GM10847 (cell line): ENCODE results near the gene SH3RF2.

Experiments
- POLR2A ChIP-seq: IDR thresholded peaks from 2 replicates; pipeline ENCODE4 v1.6.1; 2011; ENCODE audit not compliant: insufficient read length; ENCODE audit errors: extremely low read depth

SH3RF2 gene

DNA sequence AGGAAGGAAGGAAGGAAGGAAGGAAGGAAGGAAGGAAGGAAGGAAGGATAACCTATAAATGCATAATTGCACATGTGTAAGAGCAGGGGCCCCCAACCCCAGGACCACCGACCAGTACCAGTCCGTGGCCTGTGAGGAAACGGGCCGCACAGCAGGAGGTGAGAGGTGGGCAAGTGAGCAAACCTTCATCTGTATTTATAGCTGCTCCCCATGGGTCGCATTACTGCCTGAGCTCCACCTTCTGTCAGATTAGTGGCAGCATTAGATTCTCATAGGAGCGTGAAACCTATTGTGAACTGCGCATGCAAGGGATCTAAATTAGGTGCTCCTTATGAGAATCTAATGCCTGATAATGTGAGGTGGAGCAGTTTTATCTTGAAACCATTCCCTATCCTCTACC is 66.1 kb downstream of the SH3RF2 start:
- TF ChIP-seq POLR2A, result no peak

DNA sequence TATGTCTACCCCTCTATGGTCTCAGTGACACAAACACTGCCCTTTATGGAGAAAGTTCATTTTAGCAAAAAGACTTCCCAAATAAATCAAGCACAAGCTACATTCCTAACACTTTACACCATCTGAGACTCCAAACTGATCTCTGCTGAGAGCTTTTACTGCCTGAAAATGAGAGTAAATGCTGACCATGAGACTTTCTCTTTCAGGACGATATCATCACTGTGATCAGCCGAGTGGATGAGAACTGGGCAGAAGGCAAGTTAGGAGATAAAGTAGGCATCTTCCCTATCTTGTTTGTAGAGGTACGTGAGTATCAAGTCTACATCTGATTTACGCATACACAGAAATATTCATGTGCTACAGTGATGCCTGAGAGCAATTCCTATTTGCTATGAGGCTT is 67.5 kb downstream of the SH3RF2 start:
- no peak for TF ChIP-seq POLR2A

DNA sequence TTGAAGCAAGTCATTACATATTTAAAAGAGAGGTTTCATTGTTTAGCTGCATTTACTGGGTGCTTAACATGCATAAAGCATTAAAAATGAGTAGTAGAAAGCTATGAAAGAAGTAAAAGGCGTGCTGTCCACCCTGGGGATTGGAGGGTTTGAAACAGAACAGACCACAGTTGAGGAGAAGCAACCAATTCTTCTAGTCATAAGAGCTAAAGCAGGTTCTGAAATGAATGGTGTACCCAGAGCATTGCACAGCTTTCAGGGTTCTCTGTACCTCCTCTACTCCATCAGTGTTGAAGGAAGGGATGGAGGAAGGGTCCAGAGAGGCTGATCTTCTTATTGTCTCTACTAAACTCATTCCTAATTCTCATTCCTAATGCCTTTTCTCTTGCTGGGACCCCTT is 68.9 kb downstream of the SH3RF2 start:
- TF ChIP-seq POLR2A, result no peak

DNA sequence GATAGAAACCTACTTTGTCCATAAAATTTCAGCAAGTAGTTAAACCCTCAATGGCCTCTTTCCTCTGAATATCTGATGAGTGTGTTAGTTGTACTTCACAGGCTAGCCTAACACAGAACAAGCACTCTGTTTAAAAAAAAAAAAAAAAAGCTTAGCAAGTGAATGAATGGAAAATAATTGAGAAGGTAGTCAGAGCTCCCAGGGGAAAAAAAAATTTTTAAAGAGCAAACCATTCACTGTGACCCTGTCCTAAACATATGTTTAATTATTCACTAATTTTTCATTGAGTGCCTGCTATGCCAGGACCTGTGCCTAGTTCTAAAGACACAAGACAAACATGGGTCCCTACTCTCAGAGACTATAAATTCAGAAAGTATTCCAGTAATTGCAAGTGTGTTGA is 69.3 kb downstream of the SH3RF2 start:
- TF ChIP-seq POLR2A, result no peak

DNA sequence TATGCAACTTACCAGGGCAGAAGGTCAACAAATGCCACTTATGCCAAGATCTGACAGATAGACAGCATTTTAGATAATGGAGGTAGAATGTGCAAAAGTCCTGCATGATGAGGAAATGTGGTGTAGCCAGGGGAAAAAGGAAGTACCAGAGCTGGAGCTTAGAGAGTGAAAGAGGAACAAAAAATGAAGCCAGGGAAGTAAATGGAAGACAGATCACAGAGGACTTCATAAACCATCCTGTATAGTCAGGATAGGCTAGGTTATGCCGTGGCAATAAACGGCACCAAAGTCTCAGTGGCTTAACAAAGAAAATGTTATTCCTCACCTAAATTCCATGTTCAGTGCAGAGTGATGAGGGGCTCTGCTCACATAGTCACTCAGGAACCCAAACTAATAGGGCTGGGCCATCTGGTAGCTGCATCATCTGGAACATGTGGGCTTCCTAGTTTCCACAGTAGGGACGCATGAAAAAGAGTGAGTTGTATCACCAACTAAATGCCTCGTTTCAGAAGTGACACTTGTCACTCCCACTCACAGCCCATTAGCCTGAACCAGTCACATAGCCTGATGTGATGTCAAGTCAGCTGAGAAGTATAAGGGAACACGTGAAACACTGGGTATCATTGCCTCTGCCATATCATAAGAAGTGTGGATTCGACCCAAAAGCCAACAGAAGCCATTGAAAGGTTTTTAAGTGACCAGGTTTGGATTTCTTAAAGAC is 70.3 kb downstream of the SH3RF2 start:
- TF ChIP-seq POLR2A, result no peak

DNA sequence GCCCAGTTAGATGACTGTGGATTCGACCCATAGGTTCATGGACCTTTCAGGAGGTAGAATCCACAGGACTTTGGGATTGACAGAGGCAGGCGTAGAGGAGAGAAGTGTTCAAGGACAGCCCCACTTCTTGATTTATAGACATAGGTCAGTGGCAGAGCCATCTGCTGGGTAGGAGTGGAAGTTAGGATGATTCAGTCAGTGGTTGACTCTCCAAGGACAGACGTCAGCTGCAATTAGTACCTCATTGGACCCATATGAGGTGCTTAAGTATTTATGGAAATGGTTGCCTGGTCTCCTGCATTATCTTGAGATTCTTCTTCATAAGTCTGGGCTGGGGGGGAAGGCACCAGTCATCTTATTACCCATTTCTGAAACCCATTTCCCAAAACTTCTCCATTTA is 70.9 kb downstream of the SH3RF2 start:
- no peak for TF ChIP-seq POLR2A

DNA sequence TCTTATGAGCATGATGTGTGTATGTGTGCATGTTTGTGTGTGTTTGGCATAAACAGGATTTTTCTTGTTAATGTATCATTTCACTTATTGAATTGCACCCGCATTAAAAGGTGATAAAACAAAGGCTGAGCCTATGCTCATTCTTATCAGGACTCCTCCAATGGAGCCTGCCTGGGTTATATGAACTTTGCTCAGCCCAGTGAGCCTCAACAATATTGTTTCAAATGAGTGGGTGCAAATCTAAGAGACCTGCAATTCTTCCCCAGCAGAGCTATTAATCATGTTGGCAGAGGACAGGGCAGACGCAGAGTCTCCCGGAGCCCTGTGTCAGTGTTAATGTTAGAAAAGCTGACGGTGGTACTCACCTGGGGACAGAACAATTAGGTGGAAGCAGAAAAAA is 71.6 kb downstream of the SH3RF2 start:
- TF ChIP-seq POLR2A, result no peak

DNA sequence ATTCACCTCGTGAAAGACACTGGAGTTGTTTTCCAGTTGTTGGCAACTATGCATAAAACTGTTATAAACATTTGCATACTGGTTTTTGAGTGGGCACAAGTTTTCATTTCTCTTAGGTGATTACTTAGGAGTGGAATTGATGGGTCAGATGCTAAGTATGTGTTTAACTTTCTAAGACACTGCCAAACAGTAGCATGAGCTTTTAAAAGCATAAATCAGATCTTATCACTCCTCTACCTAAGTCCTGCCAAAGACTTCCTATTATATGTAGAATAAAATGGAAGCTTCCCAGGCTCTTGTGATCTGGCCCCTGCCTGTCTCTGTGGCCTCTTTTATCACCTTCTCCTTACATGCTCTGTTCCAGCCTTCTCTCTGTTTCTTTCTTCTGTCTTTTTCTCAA is 72.6 kb downstream of the SH3RF2 start:
- TF ChIP-seq POLR2A, result no peak

DNA sequence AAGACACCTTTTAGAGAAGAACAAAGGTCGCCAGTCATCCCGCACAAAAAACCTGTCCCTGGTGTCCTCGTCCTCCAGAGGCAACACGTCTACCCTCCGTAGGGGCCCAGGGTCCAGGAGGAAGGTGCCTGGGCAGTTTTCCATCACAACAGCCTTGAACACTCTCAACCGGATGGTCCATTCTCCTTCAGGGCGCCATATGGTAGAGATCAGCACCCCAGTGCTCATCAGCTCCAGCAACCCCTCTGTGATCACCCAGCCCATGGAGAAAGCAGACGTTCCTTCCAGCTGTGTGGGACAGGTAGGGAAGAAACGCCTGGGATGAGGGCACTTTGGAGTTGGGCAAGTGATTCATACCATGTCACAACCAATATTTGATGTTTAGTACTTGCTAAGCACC is 77.4 kb downstream of the SH3RF2 start:
- TF ChIP-seq POLR2A, result no peak

DNA sequence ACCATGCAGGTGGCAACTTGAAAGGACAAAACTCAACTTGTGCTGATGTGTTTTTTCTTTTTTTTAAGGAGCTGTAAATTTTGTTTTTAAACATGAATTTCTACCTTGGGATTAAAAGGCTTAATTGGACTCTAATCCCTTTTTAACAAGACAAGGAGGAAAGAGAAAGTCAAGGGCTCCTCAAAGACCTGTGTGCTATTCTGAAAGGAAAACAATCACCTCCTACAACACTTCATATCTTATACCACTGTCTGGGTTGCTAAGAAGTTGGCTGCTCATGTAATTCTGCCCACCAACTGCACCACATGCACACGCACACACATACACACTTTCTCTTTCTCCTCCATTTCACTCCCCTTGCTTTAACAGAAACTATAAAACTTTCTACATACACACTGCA is 78.6 kb downstream of the SH3RF2 start:
- no peak for TF ChIP-seq POLR2A

DNA sequence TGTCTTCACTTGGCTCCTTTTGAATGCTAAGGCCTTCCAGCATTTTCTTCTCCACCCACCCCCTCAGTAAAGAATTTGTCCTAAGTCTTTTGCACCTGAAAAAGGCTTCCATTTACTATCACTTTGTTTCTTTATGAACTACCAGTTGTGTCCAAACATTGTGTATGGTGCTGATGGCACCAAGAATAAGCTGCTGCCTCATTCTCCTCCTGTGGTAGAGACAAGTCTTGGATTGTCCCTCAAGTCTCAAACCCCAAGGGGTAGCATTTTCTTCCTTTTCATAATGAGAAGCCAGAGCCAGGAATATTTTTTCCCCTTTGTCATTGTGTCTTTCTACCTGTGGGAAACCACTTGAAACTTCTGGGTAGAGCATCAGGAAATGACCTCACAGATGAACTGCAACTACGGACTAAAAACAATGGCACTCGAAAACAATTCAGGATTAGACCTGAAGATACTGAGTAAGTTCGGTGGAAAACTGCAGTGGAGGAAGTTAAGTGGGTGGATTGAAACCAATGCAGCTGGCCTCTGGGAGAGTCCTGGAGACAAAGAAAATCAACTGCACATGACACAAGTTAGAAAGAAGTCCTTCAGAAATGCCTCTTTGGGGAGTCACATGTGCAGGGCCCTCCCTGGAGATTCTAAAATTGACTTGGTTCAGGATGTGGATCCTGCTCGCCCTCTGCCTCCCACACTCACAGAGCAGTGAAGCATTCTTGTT is 80.5 kb downstream of the SH3RF2 start:
- TF ChIP-seq POLR2A, result no peak

DNA sequence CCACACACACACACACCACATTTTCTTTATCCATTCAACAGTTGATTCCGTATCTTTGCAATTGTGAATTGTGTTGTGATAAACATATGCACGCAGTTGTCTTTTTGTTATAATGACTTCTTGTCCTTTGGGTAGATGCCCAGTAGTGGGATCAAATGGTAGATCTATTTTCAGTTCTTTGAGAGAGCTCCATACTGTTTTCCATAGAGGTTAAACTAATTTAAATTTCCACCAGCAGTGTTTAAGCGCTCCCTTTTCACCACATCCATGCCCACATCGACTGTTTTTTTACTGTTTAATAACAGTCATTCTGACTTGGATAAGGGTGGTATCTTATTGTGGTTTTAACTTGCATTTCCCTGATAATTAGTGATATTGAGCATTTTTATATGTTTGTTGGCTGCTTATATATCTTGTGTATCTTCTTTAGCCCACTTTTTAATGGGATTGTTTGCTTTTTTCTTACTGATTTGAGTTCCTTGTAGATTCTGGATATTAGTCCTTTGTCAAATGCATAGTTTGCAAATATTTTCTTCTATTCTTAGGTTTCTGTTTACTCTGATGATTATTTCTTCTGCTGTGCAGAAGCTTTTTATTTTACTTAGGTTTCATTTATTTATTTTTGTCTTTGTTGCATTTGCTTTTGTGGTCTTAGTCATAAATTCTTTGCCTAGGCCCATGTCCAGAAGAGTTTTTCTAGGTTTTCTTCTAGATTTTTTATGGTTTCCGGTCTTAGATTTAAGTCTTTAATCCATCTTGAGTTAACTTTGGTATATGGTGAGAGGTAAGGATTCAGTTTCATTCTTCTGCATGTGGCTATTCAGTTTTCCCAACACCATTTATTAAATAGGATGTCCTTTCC is 82.4 kb downstream of the SH3RF2 start:
- no peak for TF ChIP-seq POLR2A

DNA sequence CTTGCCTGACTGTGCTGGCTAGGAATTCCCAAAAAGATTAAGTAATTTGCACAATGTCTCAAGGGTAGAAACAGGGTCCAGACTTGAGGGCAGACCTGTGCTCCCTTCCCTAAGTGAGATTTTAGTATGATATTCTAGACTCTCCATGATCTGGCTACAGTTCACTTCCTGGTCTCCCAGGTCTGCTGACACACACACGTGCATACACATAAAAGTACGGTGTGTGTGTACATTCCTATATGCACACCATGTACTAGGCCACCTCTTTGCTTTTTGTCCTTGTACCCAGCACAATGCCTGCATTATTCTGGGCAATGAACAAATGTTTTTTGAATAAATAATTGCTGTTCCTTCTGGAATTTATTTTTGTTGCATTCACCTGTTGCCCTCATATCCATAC is 83.7 kb downstream of the SH3RF2 start:
- TF ChIP-seq POLR2A, result no peak

DNA sequence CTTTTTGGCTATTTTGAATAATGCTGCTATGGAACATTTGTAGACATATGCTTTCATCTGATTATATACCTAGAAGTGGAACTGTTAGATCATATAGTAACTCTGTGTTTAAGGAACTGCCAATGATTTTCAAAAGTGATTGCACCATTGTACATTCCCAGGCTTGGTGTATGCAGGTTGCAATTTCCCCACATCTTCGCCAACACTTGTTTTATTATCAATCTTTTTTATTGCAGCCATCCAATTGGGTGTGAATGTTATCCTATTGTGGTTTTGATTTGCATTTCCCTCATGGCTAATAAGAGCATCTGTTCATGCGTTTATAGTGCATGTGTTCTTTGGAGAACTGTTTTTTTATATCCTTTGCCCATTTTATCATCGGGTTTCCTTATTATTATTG is 87.7 kb downstream of the SH3RF2 start:
- no peak for TF ChIP-seq POLR2A

DNA sequence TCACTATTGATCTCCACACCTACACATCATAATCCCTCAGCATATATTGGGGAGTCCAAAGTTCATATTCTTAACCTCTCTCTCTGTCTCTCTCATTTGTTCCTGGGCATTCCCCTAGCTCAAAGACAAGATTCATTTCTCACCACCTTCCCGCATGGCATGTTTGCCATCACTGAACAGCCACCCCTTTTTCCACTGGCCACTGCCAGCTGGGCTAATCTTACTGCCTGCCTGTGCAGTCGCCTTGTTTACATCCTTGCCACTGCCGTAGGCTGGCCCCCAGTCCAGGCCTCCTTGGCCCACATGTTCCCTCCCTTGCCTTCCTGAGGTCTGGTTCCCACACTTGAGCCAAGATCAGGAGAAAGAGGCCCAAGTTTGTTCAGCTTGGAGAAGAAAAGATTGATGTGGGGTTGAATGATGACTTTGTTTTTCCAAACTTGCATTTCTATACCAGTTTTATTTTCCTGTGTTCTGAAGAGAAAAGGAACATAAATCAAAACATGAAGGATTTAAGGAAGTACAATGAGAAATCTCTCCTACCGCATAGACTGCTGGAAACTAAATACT is 88.8 kb downstream of the SH3RF2 start:
- no peak for TF ChIP-seq POLR2A

DNA sequence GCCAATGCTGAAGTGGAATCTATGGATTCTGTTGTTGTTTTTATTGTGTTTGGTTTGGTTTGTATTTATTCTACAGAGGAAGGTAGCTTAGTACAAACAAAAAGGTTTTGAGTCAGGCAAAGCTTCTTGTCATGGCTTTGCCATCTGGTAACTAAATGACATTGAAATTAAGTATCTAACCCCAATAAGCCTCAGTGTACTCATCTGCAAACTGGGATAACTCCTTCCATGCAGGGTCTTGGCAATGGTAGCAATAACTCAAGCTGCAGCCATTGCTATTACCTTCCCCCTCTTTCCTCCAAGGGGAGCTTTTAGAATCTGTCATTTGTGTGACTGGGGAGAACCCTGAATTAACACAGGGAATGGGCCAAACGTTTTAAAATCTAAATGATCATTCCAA is 89.3 kb downstream of the SH3RF2 start:
- no peak for TF ChIP-seq POLR2A
